PC-9 (cell line): ENCODE results near the gene ATP6V0D1.

ENCODE experiments used
- EZH2 ChIP-seq: fragments of 200-600 bp; sonication (generic); IDR thresholded peaks from 2 replicates; pipeline ENCODE4 v1.8.0; 2017; ENCODE audit warnings: antibody characterized with exemption, low read depth
- TF ChIP-seq, protein P1 (sequence below): fragments of 200-600 bp; sonication (generic); conservative IDR thresholded peaks from 2 replicates; pipeline ENCODE4 v1.6.1; 2017; ENCODE audit warnings: mixed run types, antibody characterized with exemption, mild to moderate bottlenecking, moderate library complexity

DNA sequence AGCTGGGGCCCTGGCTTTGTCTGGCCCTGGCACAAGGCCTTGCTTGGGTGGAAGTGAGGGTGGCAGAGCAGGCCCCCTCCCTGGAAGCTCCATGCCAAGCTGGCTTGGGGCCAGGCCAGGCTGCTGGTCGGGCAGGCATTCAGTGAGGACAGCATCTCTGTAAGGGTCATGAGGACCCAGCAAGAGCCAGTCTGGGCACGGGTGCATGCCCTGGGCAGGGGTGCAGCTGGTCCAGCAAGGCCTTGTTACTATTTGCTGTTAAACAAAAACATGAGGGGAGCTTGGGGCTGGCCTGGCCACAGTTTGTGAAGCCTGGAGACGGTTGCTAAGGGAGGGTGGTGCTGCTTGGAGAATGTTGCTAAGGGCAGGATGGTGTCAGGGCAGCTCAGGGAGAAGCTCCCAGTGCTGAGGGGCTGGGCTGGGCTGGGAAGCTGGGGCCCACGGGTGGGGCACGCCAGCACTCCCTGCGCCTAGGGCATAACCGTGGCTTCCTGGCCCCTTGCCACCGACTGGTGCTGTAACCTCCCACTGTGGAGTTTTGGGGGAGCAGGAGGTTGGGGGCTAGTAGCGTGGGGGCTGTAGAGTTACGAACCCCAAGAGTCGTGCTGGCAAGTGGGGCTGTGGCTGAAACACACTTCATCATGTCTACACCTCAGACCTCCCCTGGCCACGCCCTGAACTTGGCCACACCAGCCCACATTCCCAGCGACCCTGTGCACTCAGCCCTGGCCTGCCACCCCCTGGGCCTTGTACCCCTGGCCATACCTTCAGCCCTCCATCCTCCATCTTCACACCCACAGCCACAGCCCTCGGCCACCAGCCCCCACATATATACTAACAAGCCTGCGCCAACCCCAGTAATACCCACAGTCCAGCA is 89.3 kb downstream of the ATP6V0D1 start:
- no peak for TF ChIP-seq EZH2
- TF ChIP-seq, protein P1, sequence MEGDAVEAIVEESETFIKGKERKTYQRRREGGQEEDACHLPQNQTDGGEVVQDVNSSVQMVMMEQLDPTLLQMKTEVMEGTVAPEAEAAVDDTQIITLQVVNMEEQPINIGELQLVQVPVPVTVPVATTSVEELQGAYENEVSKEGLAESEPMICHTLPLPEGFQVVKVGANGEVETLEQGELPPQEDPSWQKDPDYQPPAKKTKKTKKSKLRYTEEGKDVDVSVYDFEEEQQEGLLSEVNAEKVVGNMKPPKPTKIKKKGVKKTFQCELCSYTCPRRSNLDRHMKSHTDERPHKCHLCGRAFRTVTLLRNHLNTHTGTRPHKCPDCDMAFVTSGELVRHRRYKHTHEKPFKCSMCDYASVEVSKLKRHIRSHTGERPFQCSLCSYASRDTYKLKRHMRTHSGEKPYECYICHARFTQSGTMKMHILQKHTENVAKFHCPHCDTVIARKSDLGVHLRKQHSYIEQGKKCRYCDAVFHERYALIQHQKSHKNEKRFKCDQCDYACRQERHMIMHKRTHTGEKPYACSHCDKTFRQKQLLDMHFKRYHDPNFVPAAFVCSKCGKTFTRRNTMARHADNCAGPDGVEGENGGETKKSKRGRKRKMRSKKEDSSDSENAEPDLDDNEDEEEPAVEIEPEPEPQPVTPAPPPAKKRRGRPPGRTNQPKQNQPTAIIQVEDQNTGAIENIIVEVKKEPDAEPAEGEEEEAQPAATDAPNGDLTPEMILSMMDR = no peak
